Endometrium (tissue), 2 donors: ENCODE results near the gene GJA4.
"Not testable (repeated sequence)": the region's sequence is repeated elsewhere in the genome, so short reads cannot be mapped to it uniquely, and the experiment has no call there.

Experiments used
- FAIRE-seq: peaks from 2 replicates; lab custom pipeline; 2012; peaks lifted over from hg19 to GRCh38; lab: Jason Lieb, UNC
- donor health status: control.
- donor health status: control.

Gene GJA4

DNA sequence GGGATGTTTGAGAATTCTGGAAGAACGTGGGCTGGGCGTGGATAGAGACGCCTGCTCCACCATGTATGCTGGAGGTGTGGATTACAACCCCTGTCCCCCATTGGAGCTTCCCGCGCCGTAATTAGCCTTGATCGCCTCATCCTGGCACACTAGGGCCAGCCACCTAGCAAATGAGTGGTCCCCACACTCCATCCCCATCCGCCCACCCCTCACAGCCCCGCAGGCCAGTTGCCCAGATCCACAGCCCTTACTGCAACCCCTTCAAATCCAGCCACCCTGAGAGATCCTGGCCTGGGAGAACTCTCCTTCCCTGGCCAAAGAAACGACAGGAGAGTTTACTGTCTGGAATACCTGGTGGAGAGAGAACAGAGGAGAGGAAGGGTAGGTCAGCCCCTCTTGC, 375 bp upstream of the GJA4 start:
- FAIRE-seq = no peak

DNA sequence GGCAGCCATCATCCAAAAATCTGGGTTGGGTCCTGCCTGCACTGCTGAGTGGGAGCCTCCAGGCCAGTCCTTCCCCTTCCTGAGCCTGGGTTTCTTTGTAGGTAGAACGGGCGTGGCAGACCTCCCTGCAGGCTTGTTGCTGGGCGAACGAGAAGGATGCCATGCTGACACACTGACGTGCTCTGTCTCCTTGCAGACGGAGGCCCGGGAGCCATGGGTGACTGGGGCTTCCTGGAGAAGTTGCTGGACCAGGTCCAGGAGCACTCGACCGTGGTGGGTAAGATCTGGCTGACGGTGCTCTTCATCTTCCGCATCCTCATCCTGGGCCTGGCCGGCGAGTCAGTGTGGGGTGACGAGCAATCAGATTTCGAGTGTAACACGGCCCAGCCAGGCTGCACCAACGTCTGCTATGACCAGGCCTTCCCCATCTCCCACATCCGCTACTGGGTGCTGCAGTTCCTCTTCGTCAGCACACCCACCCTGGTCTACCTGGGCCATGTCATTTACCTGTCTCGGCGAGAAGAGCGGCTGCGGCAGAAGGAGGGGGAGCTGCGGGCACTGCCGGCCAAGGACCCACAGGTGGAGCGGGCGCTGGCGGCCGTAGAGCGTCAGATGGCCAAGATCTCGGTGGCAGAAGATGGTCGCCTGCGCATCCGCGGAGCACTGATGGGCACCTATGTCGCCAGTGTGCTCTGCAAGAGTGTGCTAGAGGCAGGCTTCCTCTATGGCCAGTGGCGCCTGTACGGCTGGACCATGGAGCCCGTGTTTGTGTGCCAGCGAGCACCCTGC, 1.4 kb downstream of the GJA4 start:
- no peak for FAIRE-seq

DNA sequence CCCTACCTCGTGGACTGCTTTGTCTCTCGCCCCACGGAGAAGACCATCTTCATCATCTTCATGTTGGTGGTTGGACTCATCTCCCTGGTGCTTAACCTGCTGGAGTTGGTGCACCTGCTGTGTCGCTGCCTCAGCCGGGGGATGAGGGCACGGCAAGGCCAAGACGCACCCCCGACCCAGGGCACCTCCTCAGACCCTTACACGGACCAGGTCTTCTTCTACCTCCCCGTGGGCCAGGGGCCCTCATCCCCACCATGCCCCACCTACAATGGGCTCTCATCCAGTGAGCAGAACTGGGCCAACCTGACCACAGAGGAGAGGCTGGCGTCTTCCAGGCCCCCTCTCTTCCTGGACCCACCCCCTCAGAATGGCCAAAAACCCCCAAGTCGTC, 2.0 kb downstream of the GJA4 start:
- no peak for FAIRE-seq

DNA sequence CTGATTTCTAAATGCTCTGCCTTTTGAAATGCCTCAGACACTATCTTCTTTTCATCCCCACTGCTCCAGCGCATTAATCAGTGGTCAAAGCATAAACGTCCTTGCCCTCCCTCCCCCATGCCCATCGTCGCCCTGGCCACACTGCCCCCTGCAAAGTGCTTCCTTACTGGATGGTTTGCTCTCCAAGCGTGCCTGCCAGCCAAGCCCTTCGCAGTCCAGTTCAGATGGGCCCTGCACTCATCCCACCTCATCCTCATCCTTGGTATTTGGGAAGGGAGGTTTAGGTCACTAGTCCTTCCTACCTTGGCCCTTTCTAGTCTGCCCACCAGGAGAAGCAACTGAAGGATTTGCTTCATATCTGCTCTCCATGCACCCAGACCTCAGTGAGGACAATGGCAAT, 3.1 kb downstream of the GJA4 start:
- FAIRE-seq = no peak

DNA sequence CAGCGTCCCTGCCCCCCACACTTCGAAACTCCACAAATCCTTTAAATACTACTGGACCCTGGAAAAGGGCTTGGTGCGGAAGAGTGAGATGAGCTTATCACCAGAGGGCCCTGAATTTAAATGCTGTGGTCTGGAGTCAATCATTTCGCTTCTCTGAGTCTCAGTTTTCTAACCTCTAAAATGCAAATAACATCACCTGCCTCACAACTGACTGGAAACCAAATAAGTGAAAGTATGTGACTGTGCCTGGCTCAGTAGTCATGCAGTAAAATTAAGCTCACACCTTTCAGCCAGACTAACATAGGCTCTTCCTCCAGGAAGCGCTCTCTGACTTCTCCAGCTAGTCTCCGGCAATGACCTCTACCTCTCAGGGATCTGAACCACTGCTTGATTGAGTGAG, 4.2 kb downstream of the GJA4 start:
- no peak for FAIRE-seq

DNA sequence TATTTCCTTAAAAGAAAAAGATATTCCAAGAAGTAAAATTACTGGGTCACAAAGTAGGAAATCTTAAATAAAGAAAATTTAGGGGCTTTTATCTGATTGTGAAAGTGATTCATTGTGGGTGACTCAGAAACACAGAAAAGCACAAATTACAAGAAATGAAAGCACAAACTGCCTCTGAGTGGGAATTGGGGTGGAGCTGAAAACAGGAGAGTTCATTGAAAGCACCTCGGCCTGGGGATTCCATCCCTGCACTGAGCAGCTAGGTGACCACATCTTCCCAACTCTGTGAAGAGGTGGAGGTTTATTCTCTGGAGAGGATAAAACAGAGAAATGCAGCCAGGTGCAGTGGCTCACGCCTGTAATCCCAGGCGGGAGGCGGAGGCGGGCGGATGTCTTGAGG, 7.4 kb downstream of the GJA4 start:
- no peak for FAIRE-seq

DNA sequence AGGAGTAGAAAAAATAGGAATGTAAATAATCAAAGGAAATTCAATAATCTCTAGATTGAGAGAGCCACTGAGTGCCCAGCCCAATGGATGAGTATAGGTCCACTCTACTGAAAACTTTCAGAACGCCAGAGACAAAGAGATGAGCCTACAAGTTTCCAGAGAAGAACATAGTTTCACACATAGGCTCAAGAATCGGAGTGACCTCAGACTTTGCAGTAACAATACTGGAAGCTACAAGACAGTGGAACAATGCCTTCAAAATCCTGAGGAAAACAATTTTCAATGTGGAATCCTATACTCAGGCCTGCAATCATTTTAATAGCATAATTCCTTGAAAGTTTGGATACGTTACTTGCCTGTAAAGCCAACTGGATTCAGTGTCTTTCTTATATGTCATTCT, 11.0 kb downstream of the GJA4 start:
- FAIRE-seq = no peak

DNA sequence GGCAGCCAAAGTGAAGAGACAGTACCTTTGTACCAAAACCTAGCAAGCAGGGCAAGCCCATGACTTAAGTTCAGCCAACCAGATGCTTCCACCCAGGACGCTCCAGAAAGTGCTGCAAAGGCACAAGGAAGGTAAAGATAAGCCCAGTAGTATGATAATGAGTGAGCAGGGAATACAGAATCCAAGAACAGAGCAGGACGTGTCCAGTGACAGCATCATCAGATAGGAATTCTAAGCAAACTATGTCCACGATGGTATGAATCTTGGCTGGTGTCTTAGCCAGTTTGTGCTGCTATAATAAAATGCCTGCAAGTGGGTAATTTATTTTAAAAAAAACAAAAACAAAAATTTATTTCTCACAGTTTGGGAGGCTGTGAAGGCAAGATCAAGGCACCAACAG, 13.6 kb downstream of the GJA4 start:
- FAIRE-seq = no peak

DNA sequence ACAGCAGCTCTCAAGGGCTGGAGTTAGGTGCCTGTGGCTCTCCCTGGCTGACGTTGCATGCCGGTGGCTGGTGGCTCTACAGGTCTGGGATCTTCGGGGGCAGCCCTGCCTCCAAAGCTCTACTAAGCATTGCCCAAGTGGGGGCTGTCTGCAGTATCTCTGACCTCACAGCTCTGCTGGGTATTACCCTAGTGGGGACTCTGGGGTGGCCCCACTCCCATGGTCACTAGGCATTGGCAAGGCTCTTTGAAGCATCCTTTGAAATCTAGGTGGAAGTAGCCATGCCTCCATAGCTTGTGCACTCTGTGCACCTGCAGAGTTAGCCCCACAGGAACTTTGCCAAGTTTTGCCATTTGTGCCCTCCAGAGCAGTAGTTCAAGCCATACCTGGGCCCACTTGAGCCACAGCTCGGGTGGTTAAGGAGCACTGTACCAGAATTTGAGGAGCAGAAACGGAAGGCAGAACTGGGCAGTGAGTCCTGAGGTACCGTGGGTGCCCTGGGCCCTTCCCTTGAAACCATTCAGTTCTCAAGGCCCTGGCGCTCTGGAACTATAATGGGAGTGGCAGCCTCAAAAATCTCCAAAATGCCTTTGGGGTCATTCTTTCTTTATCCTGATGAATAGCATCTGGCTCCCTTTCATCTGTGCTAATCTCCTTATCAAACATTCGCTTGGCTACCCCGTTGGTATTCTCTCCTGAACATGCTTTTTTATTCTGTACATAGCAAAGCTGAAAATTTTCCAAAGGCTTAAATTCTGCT, 15.4 kb downstream of the GJA4 start:
- no peak for FAIRE-seq

DNA sequence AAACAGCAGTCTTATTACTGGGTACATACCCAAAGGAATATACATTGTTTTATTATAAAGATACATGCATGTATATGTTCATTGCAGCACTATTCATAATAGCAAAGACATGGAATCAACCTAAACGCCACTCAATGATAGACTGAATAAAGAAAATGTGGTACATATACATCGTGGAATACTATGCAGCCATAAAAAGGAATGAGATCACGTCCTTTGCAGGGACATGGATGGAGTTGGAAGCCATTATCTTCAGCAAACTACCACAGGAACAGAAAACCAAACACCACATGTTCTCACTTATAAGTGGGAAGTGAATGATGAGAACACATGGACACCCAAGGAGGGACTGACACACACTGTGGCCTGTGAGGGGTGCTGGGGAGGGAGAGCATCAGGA, 18.0 kb downstream of the GJA4 start:
- FAIRE-seq = not testable (repeated sequence)

DNA sequence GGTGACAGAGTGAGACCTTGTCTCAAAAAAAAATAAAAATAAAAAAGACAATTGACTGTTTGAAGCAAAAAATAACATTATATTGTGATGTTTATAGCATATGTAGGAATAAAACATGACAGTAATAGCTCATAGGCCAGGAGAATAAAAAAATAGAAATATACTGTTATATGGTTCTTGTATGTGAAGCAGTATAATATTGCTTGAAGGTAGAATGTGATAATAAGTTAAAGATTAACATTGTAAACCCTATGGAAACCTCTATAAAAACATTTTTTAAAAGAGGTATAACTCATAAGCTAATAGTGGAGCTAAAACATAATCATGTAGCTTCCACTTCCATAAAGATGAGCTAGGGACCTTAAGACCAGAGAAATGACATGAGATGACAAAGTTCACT, 23.5 kb downstream of the GJA4 start:
- FAIRE-seq = no peak

DNA sequence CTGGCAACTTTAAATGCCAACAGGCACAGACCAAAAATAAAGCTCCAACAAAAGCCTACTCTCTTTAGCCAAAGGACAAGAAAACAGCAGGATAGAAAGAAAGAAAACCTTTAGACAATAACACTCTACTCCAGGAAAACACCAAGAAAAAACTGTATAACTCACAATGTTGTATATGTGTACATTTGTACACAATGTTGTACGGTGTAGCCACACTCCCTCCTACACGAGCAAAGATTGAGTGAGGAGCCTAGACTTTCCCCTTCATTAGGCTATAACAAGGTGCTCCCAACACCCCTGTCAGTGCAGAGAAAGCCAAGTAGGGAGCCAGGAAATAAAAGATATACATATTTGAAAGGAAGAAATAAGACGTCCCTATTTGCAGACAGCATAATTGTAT, 24.0 kb downstream of the GJA4 start:
- FAIRE-seq = no peak

DNA sequence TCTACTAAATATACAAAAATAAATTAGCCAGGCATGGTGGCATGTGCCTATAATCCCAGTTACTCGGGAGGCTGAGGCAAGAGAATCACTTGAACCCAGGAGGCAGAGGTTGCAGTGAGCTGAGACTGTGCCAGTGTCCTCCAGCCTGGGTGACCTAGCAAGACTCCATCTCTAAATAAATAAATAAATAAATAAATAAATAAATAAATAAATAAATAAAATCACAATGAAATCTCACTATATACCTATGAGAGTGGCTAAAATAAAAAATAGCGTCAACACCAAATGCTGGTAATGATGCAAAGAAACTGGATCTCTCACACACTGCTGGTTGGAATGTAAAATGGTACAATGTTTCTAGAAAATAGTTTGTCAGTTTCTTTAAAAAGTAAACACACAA, 26.1 kb downstream of the GJA4 start:
- FAIRE-seq = not testable (repeated sequence)

DNA sequence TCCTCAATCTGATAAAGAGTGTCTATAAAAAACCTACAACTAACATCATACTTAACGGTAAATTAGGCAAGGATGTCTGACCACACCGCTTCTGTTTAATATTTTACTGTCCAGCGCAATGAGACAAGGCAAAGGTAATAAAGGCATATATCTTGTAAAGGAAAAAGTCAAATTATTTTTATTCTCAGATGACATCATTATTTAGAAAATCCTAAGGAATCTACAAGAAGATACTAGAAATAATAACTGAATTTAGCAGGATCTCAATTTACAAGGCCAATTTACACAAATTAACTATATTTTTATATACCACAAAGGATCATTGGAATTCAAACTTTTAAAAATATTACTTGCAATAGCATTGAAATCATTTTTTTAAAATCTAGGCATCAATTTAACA, 29.4 kb downstream of the GJA4 start:
- no peak for FAIRE-seq

DNA sequence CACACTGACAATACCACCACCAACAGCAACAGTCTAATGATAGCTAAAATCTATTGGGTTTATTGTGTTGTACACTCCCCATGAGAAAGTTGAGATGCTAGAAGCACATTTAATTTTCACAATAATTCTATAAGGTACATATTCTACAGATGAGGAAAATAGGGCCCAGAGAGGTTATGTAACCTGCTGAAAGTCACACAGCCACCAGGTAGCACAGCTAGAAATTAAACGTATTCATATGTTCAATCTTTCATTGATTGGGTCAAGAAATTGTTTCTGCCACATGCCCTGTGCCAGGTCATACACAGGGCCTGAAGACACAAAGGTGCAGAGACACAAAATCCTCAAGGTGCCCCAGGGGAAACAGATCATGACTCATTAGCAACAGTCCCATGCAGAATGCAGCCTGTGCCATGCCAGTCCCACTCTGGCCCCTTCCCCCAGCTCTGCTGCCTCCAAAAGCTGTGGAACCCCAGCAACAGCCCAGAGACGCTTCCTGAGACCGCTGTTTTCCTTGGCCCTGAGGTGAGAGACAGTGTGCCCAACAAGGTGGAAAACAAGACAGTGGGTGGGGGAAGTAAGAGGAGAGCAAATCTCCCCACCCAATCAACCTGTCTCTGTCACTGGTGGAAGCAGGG, 32.1 kb downstream of the GJA4 start:
- FAIRE-seq = no peak

DNA sequence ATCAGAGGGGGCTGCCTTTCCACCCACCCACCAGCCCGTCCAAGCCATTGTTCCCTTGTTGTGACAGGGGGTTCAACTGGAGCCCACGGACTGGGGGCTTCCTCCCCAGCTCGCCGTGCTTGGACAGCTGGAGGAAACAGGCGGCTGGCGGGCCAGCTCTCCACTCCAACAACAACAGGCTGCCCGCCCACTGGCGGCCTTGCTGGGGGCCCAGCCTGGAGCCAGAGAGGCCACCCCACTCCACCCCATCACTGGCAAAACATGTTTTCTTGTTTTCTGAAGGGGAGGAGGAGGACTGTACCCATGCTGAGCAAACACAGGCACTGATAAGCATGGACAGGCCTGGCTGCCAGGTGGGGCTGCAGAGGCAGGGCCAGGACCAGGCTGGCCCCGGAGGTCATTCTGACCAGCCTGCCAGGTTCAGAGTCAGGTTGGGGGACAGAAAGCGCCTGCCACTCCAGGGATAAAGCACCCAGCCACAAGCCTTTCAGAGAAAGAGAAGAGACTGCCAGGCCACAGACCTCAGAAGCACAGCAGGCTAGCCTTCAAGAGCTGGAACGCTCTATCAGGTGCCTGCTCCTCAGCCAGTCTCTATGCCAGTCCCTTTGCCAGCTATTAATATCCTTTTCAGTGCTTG, 32.8 kb downstream of the GJA4 start:
- FAIRE-seq = no peak

DNA sequence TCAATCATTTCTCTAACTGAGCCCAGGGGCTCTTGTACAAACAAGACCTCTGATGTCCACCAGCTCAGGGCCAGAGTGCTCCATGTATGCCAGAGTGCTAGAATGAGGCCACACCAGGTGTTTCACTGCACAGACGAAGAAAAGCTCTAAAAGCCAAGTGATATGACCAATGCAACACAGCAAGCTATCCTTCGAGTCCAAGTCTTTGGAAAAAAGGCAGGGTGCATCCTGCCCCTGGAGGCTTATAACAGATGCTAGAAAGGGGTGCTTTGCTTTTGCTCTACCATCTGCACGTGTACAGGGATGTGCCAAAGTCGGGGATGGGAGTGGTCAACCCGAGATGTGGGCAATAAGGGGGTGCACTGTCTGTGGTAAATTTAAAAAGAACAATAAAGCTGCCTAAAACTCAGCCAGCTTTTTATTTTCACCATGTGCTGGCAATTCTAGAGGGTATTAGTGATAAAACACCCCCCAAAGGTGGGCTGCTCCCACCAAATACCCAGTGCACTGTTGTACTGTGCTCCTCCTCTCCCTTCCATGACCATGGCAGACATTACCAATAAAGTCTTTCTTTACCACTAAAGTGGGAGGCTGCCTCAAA, 34.6 kb downstream of the GJA4 start:
- no peak for FAIRE-seq

DNA sequence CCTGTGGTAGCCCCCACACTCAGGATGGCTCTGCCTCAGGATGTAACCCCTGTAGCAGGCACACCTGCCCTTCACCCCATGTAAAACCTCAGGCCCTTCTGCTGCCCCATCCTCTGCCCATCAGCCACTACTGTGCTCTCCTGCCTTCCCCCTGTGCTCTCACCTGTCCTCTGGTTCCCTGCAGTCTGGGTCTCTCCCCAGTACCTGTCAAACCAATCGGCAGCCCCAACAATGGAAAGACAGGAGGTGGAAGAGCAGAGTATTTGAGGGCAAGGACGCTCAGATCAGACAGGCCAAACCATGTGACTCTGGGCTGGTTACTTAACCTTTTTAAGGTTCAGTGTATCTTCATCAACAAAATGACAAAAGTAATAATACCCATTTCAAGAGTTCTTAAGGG, 35.8 kb downstream of the GJA4 start:
- no peak for FAIRE-seq

DNA sequence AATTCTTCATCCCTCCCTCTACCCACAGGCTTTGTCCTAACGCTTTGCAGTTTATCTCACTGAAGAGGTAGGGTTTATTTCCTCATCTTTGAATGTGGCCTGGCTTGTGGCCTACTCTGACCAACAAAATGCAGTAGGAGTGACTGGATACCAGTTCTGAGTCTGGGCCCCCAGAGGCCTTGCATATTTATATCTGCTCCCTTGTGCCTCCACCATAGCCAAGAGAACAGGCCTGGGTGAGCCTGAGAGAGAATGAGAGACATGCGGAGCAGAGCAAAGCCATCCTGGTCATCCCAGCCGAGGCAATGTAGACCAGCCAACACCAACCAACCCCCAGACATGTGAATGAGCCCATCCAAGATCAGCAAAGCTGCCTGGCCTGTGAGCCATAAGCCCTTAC, 36.5 kb downstream of the GJA4 start:
- no peak for FAIRE-seq

DNA sequence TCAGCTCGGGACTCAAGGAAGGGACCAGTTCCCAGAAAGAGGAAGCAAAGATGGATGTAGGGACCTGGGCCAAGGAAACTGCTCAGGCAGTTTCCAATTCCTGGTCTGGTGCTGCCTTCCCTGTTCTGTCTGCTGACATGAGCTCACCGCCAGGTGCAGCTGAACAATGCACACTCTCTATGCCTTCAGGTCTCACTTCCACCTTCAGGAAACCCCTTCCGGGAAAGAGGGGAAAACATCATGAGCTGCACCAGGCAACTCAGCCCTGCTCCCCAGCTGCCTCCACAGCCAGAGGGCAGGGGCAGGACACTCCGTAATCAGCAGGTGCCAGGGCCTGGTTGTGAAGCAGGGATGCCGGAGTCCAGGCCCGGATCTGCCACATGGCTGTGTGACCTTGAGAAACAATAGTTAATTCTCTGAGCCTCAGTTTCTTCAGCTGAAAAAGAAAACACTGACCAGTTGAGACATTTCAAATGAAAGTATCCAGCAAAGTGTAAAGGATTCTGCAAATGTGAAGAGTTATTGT, 39.0 kb downstream of the GJA4 start:
- no peak for FAIRE-seq

DNA sequence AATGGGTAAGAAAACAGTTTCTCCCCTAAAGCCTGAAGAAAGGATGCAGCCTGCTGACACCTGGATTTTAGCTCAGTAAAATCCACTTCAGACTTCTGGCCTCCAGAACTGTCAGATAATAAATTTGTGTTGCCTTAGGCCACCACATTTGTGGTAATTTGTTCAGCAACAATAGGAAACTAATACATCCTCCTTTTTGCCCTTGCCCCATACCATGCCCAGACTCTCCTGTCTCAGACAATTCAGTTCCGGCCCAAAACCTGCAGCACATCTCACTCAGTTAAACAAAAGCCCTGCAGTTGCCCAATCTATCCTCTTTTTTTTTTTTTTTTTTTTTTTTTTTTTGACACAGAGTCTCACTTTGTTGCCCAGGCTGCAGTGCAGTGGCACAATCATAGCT, 40.9 kb downstream of the GJA4 start:
- no peak for FAIRE-seq
